Glutamatergic neuron (in vitro differentiated cells): ENCODE measurements around the gene NPIPB4. TPM values are rescaled to one million over a fixed set of nuclear protein-coding genes. Genes with fewer than 3 reads are reported as not detected.

Source experiments
- total RNA-seq: library from RNA; stranded (reverse); fragmentation: NEBNext Ultra II Directional; extraction: Animal tissue kit (Norgen Biotek cat#: 25700); gene quantifications from one replicate; pipeline ENCODE4 v1.2.1, GENCODE V29; 2021; ENCODE audit not compliant: unreplicated experiment

The NPIPB4 gene
- total RNA-seq, 1 donor from 2014 or later = 212 TPM

Other genes with a start within 250 kb of the NPIPB4 start
- not detected for gene IGSF6, start 205.1 kb downstream of the NPIPB4 start, total RNA-seq
- gene OTOA, start 193.8 kb downstream of the NPIPB4 start, total RNA-seq = not detected
- gene UQCRC2, start 95.6 kb upstream of the NPIPB4 start, total RNA-seq = 193 TPM
- not detected for gene PDZD9, start 143.4 kb upstream of the NPIPB4 start, total RNA-seq
- gene MOSMO, start 150.4 kb upstream of the NPIPB4 start, total RNA-seq = 13.0 TPM
- 0.17 TPM for gene VWA3A, start 234.8 kb upstream of the NPIPB4 start, total RNA-seq